ENCODE data around the gene SPTLC1. TPM values are rescaled to one million over a fixed set of nuclear protein-coding genes. Genes with fewer than 3 reads are reported as not detected.

Gene SPTLC1
- polyA plus RNA-seq, 1 donor (not counting 4 experiments of a cell fraction or from before 2014, with no cell fraction given): 123 TPM

- H3K36me3 ChIP-seq (ENCODE audit: control insufficient read depth in 2 of 2, extremely low read depth in 1 of 2, insufficient read depth in 2 of 2, low read length in 2 of 2): peaks cover 11 to 15% of the 10 kb centered on the region in 2 experiments
- no peak for TF ChIP-seq EZH2 (IDR thresholded peaks at IDR 0.05; ENCODE audit: low read length)
- TF ChIP-seq CTCF (optimal IDR thresholded peaks at IDR 0.05 in 1 of 3, IDR thresholded peaks at IDR 0.05 in 1 of 3, conservative IDR thresholded peaks at IDR 0.05 in 1 of 3; ENCODE audit: extremely low read depth in 1 of 3, insufficient read depth in 2 of 3, low read length in 3 of 3): no peak
- FAIRE-seq: no peak
These were observed 55.6 kb downstream of the SPTLC1 start for GRCh38 chr9:92059661-92060060.

GRCh38 chr9:92058723-92059444 lies 56.3 kb downstream of the SPTLC1 start:
- no peak overlapping the region for H3K9ac ChIP-seq (ENCODE audit: control insufficient read depth, extremely low read depth, insufficient read depth, low read length)
- H3K27me3 ChIP-seq (ENCODE audit: control insufficient read depth, extremely low read depth, insufficient read depth, low read length): no peaks in the 10 kb centered on the region
- H4K20me1 ChIP-seq (ENCODE audit: control insufficient read depth, extremely low read depth, insufficient read depth, low read length): no peaks in the 10 kb centered on the region
- H2AFZ ChIP-seq (ENCODE audit: control insufficient read depth, low read length): no peak overlapping the region
- no peaks in the 10 kb centered on the region for H3K9me1 ChIP-seq (ENCODE audit: control insufficient read depth, extremely low read depth, insufficient read depth, low read length)
- no peak overlapping the region for H3K4me3 ChIP-seq (ENCODE audit: control insufficient read depth in 2 of 3, extremely low read depth in 1 of 3, insufficient read depth in 2 of 3, low read depth in 1 of 3, low read length in 3 of 3)
- H3K79me2 ChIP-seq (ENCODE audit: control insufficient read depth, insufficient read depth, low read length): peaks cover 24% of the 10 kb centered on the region
- no peaks in the 10 kb centered on the region for H3K4me1 ChIP-seq (ENCODE audit: control insufficient read depth, extremely low read depth, insufficient read depth, low read length)
- FAIRE-seq: no peak
- TF ChIP-seq EZH2 (IDR thresholded peaks at IDR 0.05; ENCODE audit: low read length): no peak
- TF ChIP-seq CTCF (optimal IDR thresholded peaks at IDR 0.05 in 1 of 3, IDR thresholded peaks at IDR 0.05 in 1 of 3, conservative IDR thresholded peaks at IDR 0.05 in 1 of 3; ENCODE audit: extremely low read depth in 1 of 3, insufficient read depth in 2 of 3, low read length in 3 of 3): no peak
- DNase-seq (ENCODE audit: low read depth, low spot score): no peak
- H3K27ac ChIP-seq (ENCODE audit: control insufficient read depth, insufficient read depth, low read length): no peak overlapping the region
- dilution Hi-C loops (cut with MboI; ENCODE audit: extremely low pct_ligation_motif_present, low sequenced_read_pairs): no loop called here
- H3K36me3 ChIP-seq (ENCODE audit: control insufficient read depth in 2 of 2, extremely low read depth in 1 of 2, insufficient read depth in 2 of 2, low read length in 2 of 2): peaks cover 12 to 14% of the 10 kb centered on the region in 2 experiments
- no peak overlapping the region for H3K4me2 ChIP-seq (ENCODE audit: control insufficient read depth, extremely low read depth, insufficient read depth, low read depth, low read length)
- no peaks in the 10 kb centered on the region for H3K9me3 ChIP-seq (ENCODE audit: control insufficient read depth, low read depth, low read length)

More at GRCh38 chr9:92059661-92060060, 55.6 kb downstream of the SPTLC1 start:
- no peaks in the 10 kb centered on the region for H3K27me3 ChIP-seq (ENCODE audit: control insufficient read depth, extremely low read depth, insufficient read depth, low read length)
- H3K9me1 ChIP-seq (ENCODE audit: control insufficient read depth, extremely low read depth, insufficient read depth, low read length): no peaks in the 10 kb centered on the region
- no peaks in the 10 kb centered on the region for H3K9me3 ChIP-seq (ENCODE audit: control insufficient read depth, low read depth, low read length)
- H3K9ac ChIP-seq (ENCODE audit: control insufficient read depth, extremely low read depth, insufficient read depth, low read length): no peak overlapping the region
- no peak overlapping the region for H3K4me2 ChIP-seq (ENCODE audit: control insufficient read depth, extremely low read depth, insufficient read depth, low read depth, low read length)
- dilution Hi-C loops (cut with MboI; ENCODE audit: extremely low pct_ligation_motif_present, low sequenced_read_pairs): no loop called here
- H4K20me1 ChIP-seq (ENCODE audit: control insufficient read depth, extremely low read depth, insufficient read depth, low read length): no peaks in the 10 kb centered on the region
- H3K79me2 ChIP-seq (ENCODE audit: control insufficient read depth, insufficient read depth, low read length): peaks cover 24% of the 10 kb centered on the region
- H3K4me1 ChIP-seq (ENCODE audit: control insufficient read depth, extremely low read depth, insufficient read depth, low read length): no peaks in the 10 kb centered on the region
- no peak overlapping the region for H2AFZ ChIP-seq (ENCODE audit: control insufficient read depth, low read length)
- H3K4me3 ChIP-seq (ENCODE audit: control insufficient read depth in 2 of 3, extremely low read depth in 1 of 3, insufficient read depth in 2 of 3, low read depth in 1 of 3, low read length in 3 of 3): no peak overlapping the region
- DNase-seq (ENCODE audit: low read depth, low spot score): no peak
- no peak overlapping the region for H3K27ac ChIP-seq (ENCODE audit: control insufficient read depth, insufficient read depth, low read length)
